HAP-1 (cell line): ENCODE results near the gene RASGRF2.
A peak's percentile ranks its signal among the peaks of the same experiment; 100 is the strongest.

Experiments used
- DNase-seq, 2 experiments: peaks; one replicate each; pipeline ENCODE4 v3.0.0-alpha.2; 2016 to 2020; ENCODE audit warnings: low spot score in 2 of 2
- H3K27me3 ChIP-seq: fragments of 250-450 bp; sonication (Bioruptor Pico); 2 replicates; pipeline ENCODE4 v1.5.1; 2020; ENCODE audit warnings: low read depth, mild to moderate bottlenecking, moderate library complexity
- H3K36me3 ChIP-seq: fragments of 250-450 bp; sonication (Bioruptor Pico); replicated peaks from 2 replicates; pipeline ENCODE4 v1.5.1; 2020; ENCODE audit warnings: mild to moderate bottlenecking
- H3K4me1 ChIP-seq: fragments of 250-450 bp; sonication (Bioruptor Pico); 2 replicates; pipeline ENCODE4 v1.5.1; 2020; ENCODE audit warnings: mild to moderate bottlenecking
- H3K4me3 ChIP-seq: fragments of 250-450 bp; sonication (Bioruptor Pico); 2 replicates; pipeline ENCODE4 v1.5.1; 2020; ENCODE audit warnings: mild to moderate bottlenecking, moderate library complexity
- H3K9me3 ChIP-seq: fragments of 250-450 bp; sonication (Bioruptor Pico); 2 replicates; pipeline ENCODE4 v1.5.1; 2020; ENCODE audit warnings: mild to moderate bottlenecking, moderate library complexity
- in situ Hi-C: fragments of 300-500 bp; cut with MboI; formaldehyde crosslinking; loops from 3 replicates; pipeline ENCODE4 v1.14.3; 2020; ENCODE audit warnings: low sequenced_read_pairs, inconsistent platforms, mixed read lengths

RASGRF2 gene

DNA sequence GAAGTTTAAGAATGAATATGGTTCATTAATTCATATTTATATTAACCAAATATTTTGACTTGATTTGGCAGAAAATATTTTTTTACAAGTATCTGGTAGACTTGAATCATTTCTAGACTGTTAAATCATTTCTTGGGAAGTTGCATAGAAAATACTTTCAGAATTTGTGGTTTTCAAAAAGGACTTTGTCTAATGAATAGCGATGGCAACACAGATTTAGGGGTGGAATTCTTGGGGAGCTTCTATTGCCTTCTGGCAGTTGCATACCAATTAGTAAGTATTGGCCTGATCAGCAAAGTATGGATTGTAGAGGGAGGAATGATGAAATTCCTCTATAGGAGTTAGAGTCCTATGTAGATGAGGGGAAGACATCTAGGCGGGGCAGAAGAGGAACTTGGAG lies 204.3 kb downstream of the RASGRF2 start:
- no peaks in the 10 kb centered on the region for H3K27me3 ChIP-seq
- H3K4me1 ChIP-seq = no peaks in the 10 kb centered on the region
- H3K36me3 ChIP-seq = no peaks in the 10 kb centered on the region
- in situ Hi-C loops = loop anchor here (10.0 kb wide), 1 partner anchor 460 kb away; no protein-coding TSS in a partner anchor
- H3K4me3 ChIP-seq = no peak overlapping the region
- no peak for DNase-seq
- H3K9me3 ChIP-seq = no peaks in the 10 kb centered on the region

DNA sequence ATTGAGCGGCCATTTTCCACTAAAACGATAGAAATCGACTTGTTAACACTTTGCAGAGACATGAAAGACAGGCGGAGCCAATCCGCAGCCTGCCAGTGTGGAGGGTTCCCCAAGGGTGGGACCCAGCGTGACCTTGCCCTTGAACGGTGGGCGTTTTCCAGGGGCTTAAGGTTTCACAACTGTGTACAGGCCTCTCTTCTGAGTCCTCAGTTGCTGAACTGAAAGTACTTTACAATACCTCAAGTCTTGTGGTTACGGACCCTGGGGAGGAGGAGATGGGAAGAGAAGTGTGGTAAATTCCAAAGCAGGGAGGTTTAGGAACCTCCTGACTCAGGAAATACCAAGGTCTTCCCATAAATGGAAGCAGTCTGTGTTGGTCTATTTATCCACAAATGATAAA lies 204.8 kb downstream of the RASGRF2 start:
- H3K27me3 ChIP-seq = no peaks in the 10 kb centered on the region
- in situ Hi-C loops = loop anchor here (10.0 kb wide), 1 partner anchor 460 kb away; no protein-coding TSS in a partner anchor
- H3K4me1 ChIP-seq = no peaks in the 10 kb centered on the region
- H3K9me3 ChIP-seq = no peaks in the 10 kb centered on the region
- DNase-seq = no peak
- H3K36me3 ChIP-seq = no peaks in the 10 kb centered on the region
- H3K4me3 ChIP-seq = no peak overlapping the region

DNA sequence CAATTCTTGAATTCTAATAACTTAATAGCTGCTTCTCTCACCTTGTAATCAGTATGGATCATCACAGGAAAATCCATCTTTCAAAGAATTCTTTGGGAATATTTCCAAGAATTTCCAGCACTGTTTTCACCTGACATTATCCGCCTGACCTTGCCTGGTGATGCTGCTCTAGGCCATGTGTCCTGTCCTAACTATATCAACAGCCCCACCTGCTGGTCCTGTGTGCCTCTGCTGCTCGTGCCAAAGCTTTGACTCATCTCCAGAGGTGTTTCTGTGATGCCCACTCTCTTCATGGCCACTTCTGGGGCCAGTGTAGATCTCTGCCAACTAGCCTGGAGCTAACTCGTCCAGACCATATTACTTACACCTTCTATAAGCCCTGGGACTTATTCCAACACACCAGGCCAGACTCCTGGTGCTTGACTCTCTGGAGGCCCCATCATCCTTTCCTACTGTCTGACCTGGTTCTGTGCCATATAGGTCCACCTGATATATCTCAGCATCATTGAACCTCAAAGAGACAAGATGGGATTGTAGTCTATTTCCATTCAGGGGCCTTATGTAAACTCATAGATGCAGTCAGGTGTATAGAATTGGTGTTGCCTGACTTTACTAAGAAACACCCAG lies 205.4 kb downstream of the RASGRF2 start:
- Histone ChIP-seq H3K4me1 (no peaks in the 10 kb centered on the region), H3K4me3 (no peak overlapping the region), H3K27me3 (no peaks in the 10 kb centered on the region), H3K36me3 (no peaks in the 10 kb centered on the region), H3K9me3 (no peaks in the 10 kb centered on the region)
- in situ Hi-C loops = loop anchor here (10.0 kb wide), 1 partner anchor 461 kb away; no protein-coding TSS in a partner anchor
- peak; percentile 69 to 87 for DNase-seq

DNA sequence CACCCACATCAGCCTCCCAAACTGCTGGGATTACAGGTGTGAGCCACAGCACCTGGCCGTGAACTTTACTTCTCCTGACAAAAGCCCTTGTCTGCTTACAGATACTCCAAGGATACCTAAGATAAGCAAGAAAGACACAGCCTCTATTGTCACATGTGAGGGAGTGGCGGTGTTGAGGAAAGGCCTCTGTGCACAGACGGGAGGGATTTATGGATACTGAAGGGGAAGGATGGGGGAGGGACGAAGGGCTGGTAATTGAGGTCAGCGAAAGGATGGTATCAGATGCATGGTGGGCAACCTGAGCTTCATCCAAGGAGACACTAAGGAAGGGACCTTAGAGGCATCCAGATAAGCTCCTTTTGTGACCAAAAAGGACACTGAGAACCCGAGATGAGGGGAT lies 206.3 kb downstream of the RASGRF2 start:
- no peak for DNase-seq
- Histone ChIP-seq H3K27me3 (no peaks in the 10 kb centered on the region), H3K9me3 (no peaks in the 10 kb centered on the region), H3K36me3 (no peaks in the 10 kb centered on the region), H3K4me1 (no peaks in the 10 kb centered on the region), H3K4me3 (no peak overlapping the region)
- in situ Hi-C loops = loop anchor here (10.0 kb wide), 1 partner anchor 462 kb away; no protein-coding TSS in a partner anchor

DNA sequence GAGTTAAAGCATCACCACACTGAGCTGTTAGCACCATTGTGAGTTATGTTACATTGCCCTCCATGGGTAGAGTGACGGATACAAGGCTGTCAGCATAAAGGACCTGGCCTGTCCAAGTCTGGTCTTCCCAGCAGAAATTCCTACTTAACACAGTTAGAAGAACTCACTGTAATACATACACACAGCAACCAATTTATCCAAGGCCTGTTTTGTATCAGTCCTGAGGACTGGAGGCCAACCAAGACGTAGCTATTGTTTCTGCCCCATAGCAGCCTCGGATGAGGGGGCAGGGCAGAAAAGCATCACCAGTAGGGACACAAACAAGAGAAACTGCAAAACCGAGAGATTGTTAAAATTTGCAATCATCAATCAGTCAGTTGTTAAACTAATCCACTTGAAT lies 206.9 kb downstream of the RASGRF2 start:
- Histone ChIP-seq H3K4me3 (no peak overlapping the region), H3K9me3 (no peaks in the 10 kb centered on the region), H3K27me3 (no peaks in the 10 kb centered on the region), H3K36me3 (no peaks in the 10 kb centered on the region), H3K4me1 (peaks cover 5% of the 10 kb centered on the region; the same call in 1 of the 2 replicates)
- no peak for DNase-seq
- in situ Hi-C loops = loop anchor here (10.0 kb wide), 1 partner anchor 462 kb away; no protein-coding TSS in a partner anchor

DNA sequence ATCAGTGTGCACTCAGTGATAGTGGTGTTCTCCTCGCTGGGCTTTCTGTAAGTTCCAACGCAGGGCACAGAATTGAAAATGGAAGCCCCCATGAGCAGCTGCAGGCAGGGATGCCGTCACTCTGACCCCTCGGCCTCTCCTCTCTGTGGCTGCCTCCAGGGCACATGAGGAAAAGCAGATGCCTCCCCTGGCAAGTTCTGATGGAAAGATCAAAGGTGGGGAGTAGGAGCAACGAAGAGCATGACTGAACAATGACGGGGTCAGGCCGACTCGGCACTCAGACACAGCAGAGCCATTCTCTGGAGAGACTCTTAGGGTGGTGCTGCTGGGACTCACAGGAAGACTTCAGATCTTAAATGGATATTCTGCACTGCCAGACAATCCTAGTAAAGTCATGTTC lies 207.4 kb downstream of the RASGRF2 start:
- in situ Hi-C loops = loop anchor here (10.0 kb wide), 1 partner anchor 463 kb away; no protein-coding TSS in a partner anchor
- Histone ChIP-seq H3K9me3 (no peaks in the 10 kb centered on the region), H3K4me1 (peaks cover 5% of the 10 kb centered on the region; the same call in 1 of the 2 replicates)

DNA sequence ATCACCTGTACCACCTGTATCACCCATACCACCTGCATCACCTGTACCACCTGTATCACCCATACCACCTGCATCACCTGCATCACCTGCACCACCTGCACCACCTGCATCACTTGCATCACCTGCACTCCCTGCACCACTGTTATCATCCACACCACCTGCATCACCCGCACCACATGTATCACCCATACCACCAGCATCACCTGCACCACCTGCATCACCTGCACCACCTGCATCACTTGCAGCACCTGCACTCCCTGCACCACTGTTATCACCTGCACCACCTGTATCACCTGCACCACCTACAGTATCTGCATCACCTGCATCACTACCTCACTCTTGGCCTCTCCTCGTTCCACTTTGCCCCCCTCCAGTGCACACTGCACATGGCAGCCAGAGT lies 209.8 kb downstream of the RASGRF2 start:
- Histone ChIP-seq H3K9me3 (no peaks in the 10 kb centered on the region), H3K4me1 (peaks cover 5% of the 10 kb centered on the region; the same call in 1 of the 2 replicates), H3K36me3 (no peaks in the 10 kb centered on the region), H3K27me3 (no peaks in the 10 kb centered on the region), H3K4me3 (no peak overlapping the region)
- in situ Hi-C loops = loop anchor here (10.0 kb wide), 1 partner anchor 465 kb away; no protein-coding TSS in a partner anchor
- DNase-seq = no peak

More for the DNA sequence above, 207.4 kb downstream of the RASGRF2 start:
- no peak for DNase-seq
- Histone ChIP-seq H3K27me3 (no peaks in the 10 kb centered on the region), H3K36me3 (no peaks in the 10 kb centered on the region), H3K4me3 (no peak overlapping the region)

DNA sequence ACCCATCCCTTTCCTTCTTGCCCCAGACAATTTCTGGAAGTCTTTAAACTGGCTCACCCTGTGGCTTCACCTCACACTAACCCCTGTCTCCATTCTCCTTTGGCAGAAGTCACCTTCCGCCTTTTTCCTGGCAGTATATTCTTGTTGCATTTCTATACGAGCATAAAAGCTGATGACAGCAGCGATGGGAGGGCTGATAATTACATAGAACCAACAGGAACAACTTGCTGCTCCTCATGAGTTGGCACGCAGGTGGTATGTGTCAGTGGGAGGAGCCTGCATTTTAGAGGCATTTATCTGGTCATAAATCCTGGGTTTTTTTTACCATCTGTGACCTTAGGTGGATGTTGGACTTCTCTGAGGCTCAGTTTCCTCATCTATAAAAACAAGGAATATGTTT lies 211.6 kb downstream of the RASGRF2 start:
- in situ Hi-C loops = no loop called here
- no peaks in the 10 kb centered on the region for H3K36me3 ChIP-seq
- no peaks in the 10 kb centered on the region for H3K9me3 ChIP-seq
- H3K4me3 ChIP-seq = no peak overlapping the region
- H3K4me1 ChIP-seq = peaks cover 5% of the 10 kb centered on the region; the same call in 1 of the 2 replicates
- H3K27me3 ChIP-seq = no peaks in the 10 kb centered on the region
- peak in 1 of 2 experiments; percentile 15 for DNase-seq

DNA sequence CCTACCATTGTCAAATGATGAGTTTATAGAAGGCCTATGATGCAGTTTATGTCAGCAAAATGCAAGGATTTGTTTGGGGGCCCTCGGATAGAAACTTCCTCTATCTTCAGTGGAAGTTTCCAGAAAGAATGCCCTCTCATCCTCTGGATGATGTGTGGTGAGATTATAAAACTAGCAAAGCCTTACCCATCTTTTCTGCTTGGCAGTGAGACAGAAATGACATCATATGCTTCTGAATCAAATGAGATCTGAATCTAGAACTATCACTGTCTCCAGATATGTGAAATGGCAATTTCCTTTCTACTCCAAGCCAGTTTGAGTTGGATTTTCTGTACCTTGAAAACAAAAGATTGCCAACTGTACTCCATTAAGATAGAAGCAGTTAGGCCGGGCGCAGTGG lies 212.5 kb downstream of the RASGRF2 start:
- in situ Hi-C loops = no loop called here
- H3K4me3 ChIP-seq = no peak overlapping the region
- H3K27me3 ChIP-seq = no peaks in the 10 kb centered on the region
- H3K9me3 ChIP-seq = no peaks in the 10 kb centered on the region
- peaks cover 5% of the 10 kb centered on the region; the same call in 1 of the 2 replicates for H3K4me1 ChIP-seq
- DNase-seq = no peak
- no peaks in the 10 kb centered on the region for H3K36me3 ChIP-seq

DNA sequence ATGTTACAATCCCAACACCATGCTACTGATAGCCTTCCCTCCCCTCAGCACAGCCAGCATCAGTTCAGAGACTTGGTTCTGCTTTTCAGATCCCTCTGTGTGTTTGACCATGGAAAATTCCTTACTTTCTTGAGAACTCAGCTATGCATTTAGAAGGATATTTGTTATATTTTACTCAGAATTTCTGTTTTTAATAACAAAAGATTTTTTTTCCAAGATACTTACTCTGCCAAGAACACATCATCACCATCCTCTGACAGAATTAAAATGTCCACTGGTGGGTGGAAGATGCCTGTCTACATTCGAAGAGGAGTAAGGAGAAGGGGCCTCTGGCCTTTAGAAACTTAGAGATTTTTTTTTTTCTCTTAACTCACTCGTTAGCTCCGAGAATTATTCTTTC lies 216.9 kb downstream of the RASGRF2 start:
- DNase-seq = no peak
- no peak overlapping the region for H3K4me3 ChIP-seq
- in situ Hi-C loops = no loop called here
- H3K4me1 ChIP-seq = no peaks in the 10 kb centered on the region; the same call in 1 of the 2 replicates
- no peaks in the 10 kb centered on the region for H3K9me3 ChIP-seq
- H3K36me3 ChIP-seq = no peaks in the 10 kb centered on the region
- H3K27me3 ChIP-seq = no peaks in the 10 kb centered on the region

DNA sequence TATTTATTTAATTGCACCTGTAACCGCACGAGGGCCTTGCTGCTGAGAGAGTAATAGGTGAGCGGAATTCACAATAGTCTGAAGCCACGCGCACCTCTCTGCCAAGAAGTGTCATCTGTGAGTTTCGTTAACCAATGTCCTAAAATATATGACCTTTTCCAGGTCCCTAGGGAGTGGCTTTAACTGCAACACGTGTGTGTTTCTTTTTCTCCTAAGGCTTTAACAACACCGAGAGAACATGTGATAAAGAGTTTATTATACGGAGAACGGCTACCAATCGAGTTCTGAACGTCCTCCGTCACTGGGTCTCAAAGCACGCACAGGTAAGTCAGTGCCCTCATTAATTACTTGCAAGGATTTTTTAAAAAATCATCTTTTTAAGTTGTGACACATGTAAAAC lies 219.8 kb downstream of the RASGRF2 start:
- no peak for DNase-seq
- Histone ChIP-seq H3K9me3 (no peaks in the 10 kb centered on the region), H3K4me1 (no peaks in the 10 kb centered on the region), H3K27me3 (no peaks in the 10 kb centered on the region), H3K4me3 (no peak overlapping the region), H3K36me3 (no peaks in the 10 kb centered on the region)
- in situ Hi-C loops = no loop called here

DNA sequence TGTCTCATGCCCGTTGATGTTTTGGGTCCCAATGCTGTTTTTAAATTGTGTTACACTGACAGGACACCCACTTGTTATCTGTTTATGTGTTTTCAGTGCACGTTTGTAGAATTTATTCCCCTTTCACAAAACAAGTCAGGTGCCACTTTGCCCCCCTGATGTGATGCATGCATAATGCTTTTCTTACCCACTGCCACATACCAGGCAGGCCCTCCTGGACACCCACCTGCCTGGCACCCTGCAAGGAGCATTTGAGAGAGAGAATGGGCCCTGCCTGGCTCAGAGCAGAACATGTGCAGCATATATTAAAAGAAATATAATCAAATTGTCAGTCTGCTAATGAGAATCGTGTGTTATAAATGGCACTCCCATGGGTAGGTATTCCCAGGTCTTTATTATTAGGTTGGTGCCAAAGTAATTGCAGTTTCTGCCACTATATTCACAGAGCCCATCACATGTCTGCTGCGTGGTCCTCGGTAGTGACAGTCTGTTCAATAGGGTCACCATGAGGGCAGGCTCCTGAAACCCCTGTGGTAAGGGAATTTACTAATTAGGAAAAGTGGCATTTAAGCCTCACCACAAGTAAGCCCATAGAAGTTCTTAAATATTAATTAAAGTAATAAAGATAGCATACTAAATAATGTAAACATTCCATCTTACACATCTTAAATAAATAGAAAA lies 220.8 kb downstream of the RASGRF2 start:
- no peaks in the 10 kb centered on the region for H3K27me3 ChIP-seq

DNA sequence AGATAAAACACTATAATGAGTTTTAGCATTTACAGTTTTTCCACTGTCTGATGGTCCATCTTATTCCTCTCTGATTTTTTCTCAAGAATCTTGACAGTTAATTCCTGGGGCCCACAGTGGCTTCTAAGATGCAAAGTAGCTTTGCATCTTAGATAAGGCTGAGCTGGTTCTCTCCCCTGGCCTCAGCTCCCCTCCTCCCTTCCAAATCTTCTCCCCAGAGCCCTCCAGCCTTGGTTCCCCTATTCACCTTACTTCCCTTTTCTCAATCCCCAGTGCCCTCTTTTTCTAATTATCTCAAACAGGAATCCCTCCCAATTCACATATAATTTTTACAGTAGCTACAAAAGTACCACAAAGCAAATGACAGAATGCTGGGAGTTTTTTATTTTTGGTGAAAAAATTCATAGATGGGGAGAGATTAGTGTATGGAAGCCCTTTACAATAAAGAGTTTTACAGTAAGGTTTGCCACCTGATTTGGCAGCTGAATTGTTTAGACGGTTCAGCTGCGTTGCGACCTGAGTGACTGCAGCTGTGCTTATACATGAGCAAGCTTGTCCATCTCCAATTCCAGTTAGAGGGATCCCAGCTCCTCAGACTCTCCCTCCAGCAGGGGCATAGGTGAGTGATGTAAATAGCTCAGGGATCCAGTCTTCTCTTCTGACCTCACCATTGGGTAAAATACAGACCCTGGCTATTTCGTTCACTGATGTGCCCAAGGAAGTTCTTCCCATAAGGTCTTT lies 221.6 kb downstream of the RASGRF2 start:
- Histone ChIP-seq H3K27me3 (no peaks in the 10 kb centered on the region), H3K4me1 (no peaks in the 10 kb centered on the region), H3K9me3 (no peaks in the 10 kb centered on the region), H3K4me3 (no peak overlapping the region), H3K36me3 (no peaks in the 10 kb centered on the region)
- no peak for DNase-seq
- in situ Hi-C loops = no loop called here

More for the DNA sequence above, 220.8 kb downstream of the RASGRF2 start:
- H3K4me1 ChIP-seq = no peaks in the 10 kb centered on the region
- DNase-seq = no peak
- no peaks in the 10 kb centered on the region for H3K36me3 ChIP-seq
- no peaks in the 10 kb centered on the region for H3K9me3 ChIP-seq
- in situ Hi-C loops = no loop called here
- no peak overlapping the region for H3K4me3 ChIP-seq
